GM12891 (cell line): ENCODE data around the gene ATG4C.

Experiments used
- PAX5 ChIP-seq: IDR thresholded peaks from 2 replicates; pipeline ENCODE4 v1.6.1; 2011; ENCODE audit warnings: low read length, moderate library complexity, mild to moderate bottlenecking; ENCODE audit not compliant: insufficient read depth, severe bottlenecking
- POLR2A ChIP-seq: IDR thresholded peaks from 2 replicates; pipeline ENCODE4 v1.6.1; 2011; ENCODE audit warnings: low read depth, low read length, control low read depth
- POLR2AphosphoS5 ChIP-seq: IDR thresholded peaks from 2 replicates; pipeline ENCODE4 v1.6.1; 2011; ENCODE audit warnings: low read depth, low read length, control low read depth
- SPI1 ChIP-seq: IDR thresholded peaks from 2 replicates; pipeline ENCODE4 v1.6.1; 2011; ENCODE audit warnings: low read depth, low read length, control low read depth
- TAF1 ChIP-seq: IDR thresholded peaks from 2 replicates; pipeline ENCODE4 v1.6.1; 2011; ENCODE audit warnings: low read depth, low read length, control low read depth

DNA sequence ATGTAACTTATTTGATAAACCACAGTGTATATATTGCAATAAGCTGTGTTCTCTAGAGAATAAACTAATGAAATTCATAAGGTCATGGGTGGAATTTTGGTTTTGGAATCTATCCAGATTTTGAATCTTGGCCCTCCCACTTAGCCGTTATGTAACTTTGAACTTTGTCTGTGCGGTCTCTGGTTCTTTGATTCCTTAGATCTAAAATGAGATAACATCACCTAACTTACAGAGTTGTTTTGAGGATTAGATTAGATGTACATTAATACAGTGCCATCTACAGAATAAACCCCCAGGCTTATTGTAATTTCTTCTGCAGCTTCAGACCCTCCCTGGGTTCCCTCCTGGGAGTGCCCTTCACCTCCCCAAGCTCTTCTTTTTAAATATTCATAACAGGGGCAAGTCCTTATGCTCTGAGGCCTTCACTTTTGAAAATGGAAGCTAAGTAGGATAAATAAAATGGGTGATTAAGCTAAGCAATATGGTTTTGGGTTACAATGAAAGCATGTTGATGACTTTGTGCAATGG is 124.3 kb downstream of the ATG4C start:
- no peak for TF ChIP-seq POLR2A
- no peak for TF ChIP-seq POLR2AphosphoS5
- TF ChIP-seq PAX5, result no peak
- no peak for TF ChIP-seq SPI1
- TF ChIP-seq TAF1, result no peak
